GM21737 (cell line): ENCODE measurements around the gene GSTM1.
"Not testable (repeated sequence)": the region's sequence is repeated elsewhere in the genome, so short reads cannot be mapped to it uniquely, and the experiment has no call there.

Experiments
- ATAC-seq: cut with Tn5 transposase; IDR thresholded peaks from one replicate; pipeline ENCODE4 v1.9.1; 2021; ENCODE audit warnings: mild to moderate bottlenecking, moderate library complexity; ENCODE audit not compliant: unreplicated experiment

GSTM1 gene

DNA sequence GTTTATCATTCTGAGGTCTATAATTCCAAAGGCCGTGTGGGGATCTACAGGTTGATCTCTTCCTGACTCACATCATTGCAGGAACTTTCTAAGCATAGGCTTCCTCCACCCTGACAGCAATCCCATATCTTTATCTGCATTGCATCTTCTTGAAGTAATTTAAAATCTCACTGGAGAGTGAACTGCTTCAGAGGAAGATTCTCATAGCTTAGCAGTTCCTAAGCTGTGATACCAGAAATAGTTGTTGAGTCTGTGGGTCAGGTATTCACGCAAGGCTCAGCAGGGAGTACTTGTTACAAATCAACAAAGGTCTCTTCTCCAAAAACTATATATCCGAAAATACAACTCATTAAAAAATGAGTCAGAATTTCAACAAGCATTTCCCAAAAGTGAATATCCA is 7.5 kb downstream of the GSTM1 start:
- not testable (repeated sequence) for ATAC-seq

GRCh38 chr1:109697066-109697465 is 9.4 kb downstream of the GSTM1 start:
- no peak for ATAC-seq

- ATAC-seq: not testable (repeated sequence)
Measured at GRCh38 chr1:109697861-109698260, 10.2 kb downstream of the GSTM1 start.

GRCh38 chr1:109702940-109703339 is 15.3 kb downstream of the GSTM1 start:
- not testable (repeated sequence) for ATAC-seq

GRCh38 chr1:109704173-109704572 is 16.6 kb downstream of the GSTM1 start:
- ATAC-seq: no peak

DNA sequence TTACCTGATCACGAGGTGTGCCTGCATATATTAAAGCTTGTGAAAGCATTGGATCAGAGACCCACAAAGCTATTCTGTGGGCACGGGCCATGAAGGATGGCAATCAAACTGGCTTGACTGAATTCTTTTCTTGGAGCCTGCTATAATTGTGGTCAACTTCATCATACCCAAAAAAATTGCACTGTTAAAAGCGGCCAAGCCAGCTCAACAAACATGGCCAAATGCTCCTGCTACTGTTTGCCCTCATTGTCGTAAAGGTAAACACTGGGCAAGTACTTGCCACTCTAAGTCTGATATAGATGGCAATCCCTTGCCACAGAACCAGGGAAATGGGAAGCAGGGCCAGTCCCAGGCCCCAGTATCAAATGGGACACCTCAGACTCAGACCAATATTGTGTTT is 17.8 kb downstream of the GSTM1 start:
- no peak for ATAC-seq

GRCh38 chr1:109708949-109709348 is 21.3 kb downstream of the GSTM1 start:
- ATAC-seq: not testable (repeated sequence)

DNA sequence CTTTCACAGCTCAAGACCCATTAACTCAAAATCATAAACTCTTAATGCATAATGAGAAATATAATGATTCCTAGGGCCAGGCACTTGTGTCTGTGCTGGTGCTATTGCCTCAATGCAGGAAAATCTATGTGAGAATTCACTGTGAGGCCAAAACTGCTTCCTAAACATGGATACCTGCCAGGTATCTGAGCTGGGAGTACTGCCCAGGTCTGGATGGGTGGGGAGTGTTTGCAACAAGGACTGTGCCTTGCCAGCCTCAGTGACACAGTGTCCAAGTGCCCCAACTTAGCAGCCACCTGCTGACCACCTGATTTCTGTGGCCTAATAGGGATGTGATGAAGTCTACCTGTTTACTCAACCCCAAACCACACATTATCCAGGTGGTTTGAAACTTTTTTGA is 22.2 kb downstream of the GSTM1 start:
- not testable (repeated sequence) for ATAC-seq

- ATAC-seq: not testable (repeated sequence)
Measured at GRCh38 chr1:109711593-109712320, 24.1 kb downstream of the GSTM1 start, which contains the start of gene GSTM5. GSTM5 (plus strand) TSS chr1:109712251; CDS start chr1:109712313, 62 bp downstream.

DNA sequence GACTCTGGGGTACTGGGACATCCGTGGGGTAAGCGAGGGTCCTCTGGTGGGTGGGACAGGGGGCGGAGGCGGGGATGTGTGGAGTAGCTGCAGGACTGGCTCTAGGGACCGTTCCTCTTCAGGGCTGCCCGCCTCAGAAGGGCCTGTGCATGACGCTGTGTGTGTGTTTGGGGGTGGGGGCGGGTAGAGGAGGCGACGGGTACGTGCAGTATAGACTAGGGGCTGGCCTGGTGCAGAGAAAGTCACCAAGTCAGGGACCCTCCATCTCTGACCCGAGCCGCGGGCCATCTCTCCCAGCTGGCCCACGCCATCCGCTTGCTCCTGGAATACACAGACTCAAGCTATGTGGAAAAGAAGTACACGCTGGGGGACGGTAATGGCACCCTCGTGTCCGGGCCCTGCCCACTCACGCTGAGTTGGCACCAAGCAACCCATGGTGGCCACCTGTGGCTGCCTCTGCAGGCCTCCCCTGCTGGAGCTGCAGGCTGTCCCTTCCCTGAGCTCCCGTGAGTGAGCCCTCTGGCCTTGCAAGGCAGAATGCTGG is 24.8 kb downstream of the GSTM1 start:
- ATAC-seq: no peak

GRCh38 chr1:109713636-109714035 is 26.0 kb downstream of the GSTM1 start:
- no peak for ATAC-seq

DNA sequence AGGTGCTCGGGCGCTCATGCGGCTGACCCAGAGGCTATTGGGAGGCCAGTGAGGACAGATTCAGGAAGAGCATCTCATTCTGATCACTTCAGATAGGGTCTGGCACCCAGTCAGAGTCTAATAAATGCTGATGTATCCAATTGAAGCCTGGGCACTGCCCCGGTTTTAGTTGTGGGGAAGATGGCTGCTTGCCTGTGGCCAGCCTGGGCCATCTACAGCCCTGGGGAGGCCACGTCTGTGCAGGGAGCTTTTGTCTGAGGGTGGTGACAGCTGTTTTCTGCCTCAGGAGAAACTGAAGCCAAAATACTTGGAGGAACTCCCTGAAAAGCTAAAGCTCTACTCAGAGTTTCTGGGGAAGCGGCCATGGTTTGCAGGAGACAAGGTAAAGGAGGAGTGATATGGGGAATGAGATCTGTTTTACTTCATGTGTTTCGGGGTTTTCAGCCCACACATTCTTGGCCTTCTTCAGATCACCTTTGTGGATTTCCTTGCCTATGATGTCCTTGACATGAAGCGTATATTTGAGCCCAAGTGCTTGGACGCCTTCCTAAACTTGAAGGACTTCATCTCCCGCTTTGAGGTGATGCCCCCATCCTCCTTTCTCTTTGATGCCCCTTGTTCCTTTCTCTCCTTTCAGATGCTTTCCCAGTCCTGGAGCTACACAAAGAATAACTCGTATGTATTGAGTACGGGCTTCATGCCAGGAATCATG is 27.2 kb downstream of the GSTM1 start:
- no peak for ATAC-seq

DNA sequence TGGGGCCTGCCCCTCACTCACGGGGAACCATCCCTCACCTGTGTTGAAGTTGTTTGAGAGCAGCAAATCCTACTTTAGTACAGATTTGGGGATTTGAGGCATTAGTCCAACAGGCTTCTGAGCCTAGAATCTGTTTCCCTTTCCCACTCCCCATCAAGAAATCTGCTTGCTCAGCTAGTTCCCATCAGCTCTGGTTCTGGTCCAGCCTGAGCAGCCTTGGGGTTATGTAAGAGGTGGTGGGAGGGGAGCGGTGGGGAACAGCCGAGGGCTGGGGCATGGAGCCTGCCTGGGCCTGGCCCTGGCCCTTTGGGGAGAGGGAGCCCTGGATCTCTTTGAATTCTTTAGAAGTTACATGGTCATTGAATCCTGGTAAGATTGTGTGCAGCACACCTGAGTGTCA is 28.5 kb downstream of the GSTM1 start:
- ATAC-seq: no peak

DNA sequence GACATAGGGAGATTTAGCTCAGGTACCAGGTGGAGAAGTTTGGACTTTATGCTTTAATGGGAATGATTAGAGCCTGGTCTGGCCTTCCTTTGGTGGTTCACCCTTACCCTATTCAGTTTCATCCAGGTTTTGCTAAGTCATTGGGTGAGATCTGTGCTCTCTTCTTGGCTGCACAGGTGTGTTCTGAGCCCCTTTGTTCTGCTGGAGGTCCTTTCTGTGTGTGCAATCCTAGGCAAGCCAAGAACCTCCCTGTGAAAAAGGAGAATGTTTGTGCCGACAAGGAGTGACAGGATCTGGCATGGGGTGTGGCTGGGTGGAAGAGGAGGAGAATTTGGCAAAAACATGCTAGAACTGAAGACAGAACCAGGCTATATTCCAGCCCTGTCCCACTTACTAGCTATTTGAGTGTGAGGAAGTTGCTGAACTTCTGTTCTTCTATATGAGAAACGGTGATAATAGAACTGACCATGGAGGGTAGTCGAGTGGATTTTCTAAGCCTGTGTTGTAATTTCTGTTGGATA is 29.0 kb downstream of the GSTM1 start:
- no peak for ATAC-seq

DNA sequence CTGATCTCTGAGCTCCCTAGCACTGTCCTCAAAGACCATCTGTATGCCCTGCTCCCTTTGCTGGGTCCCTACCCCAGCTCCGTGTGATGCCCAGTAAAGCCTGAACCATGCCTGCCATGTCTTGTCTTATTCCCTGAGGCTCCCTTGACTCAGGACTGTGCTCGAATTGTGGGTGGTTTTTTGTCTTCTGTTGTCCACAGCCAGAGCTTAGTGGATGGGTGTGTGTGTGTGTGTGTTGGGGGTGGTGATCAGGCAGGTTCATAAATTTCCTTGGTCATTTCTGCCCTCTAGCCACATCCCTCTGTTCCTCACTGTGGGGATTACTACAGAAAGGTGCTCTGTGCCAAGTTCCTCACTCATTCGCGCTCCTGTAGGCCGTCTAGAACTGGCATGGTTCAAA is 30.1 kb downstream of the GSTM1 start:
- ATAC-seq: no peak

GRCh38 chr1:109718495-109718894 is 30.9 kb downstream of the GSTM1 start:
- ATAC-seq: no peak

DNA sequence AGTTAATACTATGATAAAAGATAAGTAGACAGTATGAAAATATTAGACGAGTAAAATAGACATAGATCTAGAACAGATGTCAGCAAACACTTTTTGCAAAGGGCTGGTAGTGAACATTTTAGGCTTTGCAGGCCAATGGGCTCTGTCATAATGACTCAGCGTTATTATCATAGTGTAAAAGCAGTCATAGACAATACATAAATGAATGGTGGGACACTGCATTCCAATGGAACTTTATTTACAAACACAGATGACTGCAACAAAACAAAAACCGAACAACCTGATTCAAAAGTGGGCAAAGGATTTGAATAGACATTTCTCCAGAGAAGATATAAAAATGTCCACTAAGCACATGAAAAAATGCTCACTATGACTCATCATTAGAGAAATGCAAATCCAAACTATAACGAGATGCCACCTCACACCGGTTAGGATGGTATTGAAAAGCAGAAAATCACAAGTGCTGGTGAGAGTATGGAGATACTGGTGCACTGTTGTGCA is 31.8 kb downstream of the GSTM1 start:
- ATAC-seq: no peak

GRCh38 chr1:109721042-109721441 is 33.4 kb downstream of the GSTM1 start:
- ATAC-seq: no peak

GRCh38 chr1:109721971-109722370 is 34.4 kb downstream of the GSTM1 start:
- ATAC-seq: no peak

GRCh38 chr1:109722908-109723691 is 35.5 kb downstream of the GSTM1 start:
- no peak for ATAC-seq

- ATAC-seq: no peak
Measured at GRCh38 chr1:109724933-109725332, 37.3 kb downstream of the GSTM1 start.
